NCI-H226 (cell line): ENCODE data around the gene RBM18.

Experiments used
- DNase-seq: peaks from one replicate; pipeline ENCODE4 v3.0.0-alpha.2; 2015

RBM18 gene

DNA sequence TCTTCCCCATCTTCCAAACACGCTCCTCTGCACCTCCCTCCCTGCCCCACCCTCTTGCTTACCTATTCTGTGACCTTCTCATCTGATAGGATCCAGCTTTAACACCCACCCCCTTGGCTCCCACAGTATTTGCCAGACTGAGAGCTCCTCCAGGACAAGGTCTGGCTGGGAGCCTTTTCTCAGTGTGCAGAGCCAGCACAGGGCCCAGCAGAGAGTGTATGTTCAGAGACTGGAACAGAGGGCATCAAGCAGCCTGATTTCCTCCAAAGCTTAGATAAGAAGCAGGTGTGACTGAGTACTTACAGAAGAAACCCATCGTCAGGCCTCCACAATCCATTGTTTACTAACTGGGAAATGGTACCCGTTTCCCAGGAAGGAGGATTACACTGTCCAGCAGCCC lies 62.5 kb downstream of the RBM18 start:
- DNase-seq, result no peak

DNA sequence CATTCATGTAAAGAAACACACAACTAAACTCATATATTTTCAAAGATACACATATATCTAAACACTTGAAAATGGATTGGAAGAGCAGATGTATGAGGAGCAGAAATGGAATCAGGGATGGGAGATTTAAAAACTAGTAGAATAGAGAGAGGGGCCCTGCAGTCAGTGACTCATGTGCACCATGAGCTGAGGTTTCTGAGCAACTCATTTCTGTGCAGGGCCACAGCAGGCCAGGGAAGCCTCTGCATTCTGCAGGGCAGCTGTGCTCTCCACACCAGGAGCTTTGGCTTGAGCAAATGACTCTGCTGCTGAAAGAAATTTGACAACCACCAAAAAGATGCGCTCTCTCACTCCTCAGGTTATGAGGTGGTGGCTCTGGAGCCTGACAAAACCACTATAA lies 63.0 kb downstream of the RBM18 start:
- DNase-seq, result no peak

GRCh38 chr9:122200960-122201595 lies 63.6 kb downstream of the RBM18 start:
- DNase-seq, result peak; percentile 6

GRCh38 chr9:122197882-122198281 lies 66.8 kb downstream of the RBM18 start:
- no peak for DNase-seq

GRCh38 chr9:122197426-122197825 lies 67.2 kb downstream of the RBM18 start:
- no peak for DNase-seq

- DNase-seq, result no peak
Measured at GRCh38 chr9:122195875-122196274, 68.8 kb downstream of the RBM18 start.

DNA sequence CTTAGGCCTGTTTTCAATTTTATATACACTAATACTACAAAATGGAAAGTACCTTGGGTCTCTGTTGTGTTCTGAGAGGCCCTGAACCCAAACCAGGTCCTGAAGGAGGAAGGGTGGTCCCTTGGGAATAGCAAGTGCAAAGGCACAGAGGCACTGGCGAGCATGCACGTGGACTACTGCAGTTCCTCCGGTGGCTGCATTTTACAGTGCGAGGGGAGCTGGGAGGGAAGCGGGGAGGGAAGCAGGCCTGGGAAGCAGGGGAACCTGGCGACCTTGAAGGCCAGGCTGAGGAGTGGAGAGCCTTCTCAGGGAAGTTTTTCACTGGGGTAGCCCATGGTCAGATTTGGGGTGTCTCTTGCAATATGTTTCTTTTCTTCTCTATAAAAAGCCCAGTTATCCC lies 71.0 kb downstream of the RBM18 start:
- no peak for DNase-seq

DNA sequence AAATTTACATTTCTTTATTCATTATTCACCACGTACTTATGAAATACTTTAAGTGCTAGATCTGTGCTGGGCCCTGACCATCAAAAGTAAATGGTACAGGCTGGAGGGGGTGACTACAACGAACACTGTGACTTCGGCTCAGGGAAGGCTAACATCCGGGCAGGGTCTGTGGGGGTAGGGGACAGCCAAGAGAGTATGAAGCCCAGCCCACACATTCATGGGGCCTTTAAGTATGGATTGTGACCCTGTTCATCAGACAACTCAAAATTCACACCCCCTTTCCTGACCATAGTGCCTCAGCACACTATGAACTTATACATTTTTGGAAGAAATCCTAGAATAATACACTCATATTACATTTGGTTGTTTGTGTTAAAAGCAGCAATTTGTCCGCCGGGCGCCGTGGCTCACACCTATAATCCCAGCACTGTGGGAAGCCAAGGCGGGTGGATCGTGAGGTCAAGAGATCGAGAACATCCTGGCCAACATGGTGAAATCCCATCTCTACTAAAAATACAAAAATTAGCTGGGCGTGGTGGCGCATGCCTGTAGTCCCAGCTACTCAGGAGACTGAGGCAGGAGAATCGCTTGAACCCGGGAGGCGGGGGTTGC lies 71.6 kb downstream of the RBM18 start:
- DNase-seq, result no peak

GRCh38 chr9:122192261-122192875 lies 72.3 kb downstream of the RBM18 start:
- DNase-seq, result no peak

GRCh38 chr9:122191584-122191983 lies 73.1 kb downstream of the RBM18 start:
- DNase-seq, result no peak

GRCh38 chr9:122190597-122191381 lies 73.9 kb downstream of the RBM18 start:
- DNase-seq, result no peak

DNA sequence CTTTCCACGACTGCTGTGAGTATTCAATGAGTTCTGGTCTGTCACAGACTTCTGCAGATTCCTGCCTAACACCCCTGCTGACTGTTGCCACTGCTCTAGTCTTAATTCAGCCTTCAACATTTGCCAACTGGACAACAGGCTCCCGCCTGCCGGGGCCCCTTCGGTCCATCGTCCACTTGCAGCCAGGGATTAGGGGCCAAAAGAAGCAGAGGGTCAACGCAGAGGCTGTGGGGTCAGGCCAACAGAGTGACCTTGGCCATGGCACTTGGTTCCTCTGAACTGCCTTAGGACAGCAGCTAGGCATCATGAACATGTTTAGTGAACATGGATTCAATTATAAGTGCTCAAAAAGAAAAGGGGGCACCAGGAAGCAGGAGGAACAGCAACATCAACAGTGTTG lies 76.3 kb downstream of the RBM18 start:
- no peak for DNase-seq
